ENCODE measurements around the gene ACADSB.

The ACADSB gene

GRCh38 chr10:123061865-123062264 is 53.1 kb downstream of the ACADSB start:
- Histone ChIP-seq H3K27ac (ENCODE audit: low read depth in 2 of 2, low read length in 2 of 2) (no peak overlapping the region), H3K27me3 (ENCODE audit: control insufficient read depth in 2 of 2, insufficient read depth in 2 of 2, low read length in 2 of 2) (no peaks in the 10 kb centered on the region), H3K9me3 (ENCODE audit: control insufficient read depth in 2 of 2, low read length in 2 of 2) (no peaks in the 10 kb centered on the region), H3K36me3 (ENCODE audit: control insufficient read depth in 2 of 2, insufficient read depth in 2 of 2, low read length in 2 of 2) (no peaks in the 10 kb centered on the region), H3K4me1 (ENCODE audit: control insufficient read depth in 2 of 2, insufficient read depth in 2 of 2, low read length in 2 of 2) (no peaks in the 10 kb centered on the region), H3K4me3 (ENCODE audit: low read length in 2 of 2) (no peak overlapping the region), H3K9ac (ENCODE audit: low read depth in 1 of 2, low read length in 2 of 2) (no peak overlapping the region)

- Histone ChIP-seq H3K36me3 (ENCODE audit: control insufficient read depth in 2 of 2, insufficient read depth in 2 of 2, low read length in 2 of 2) (no peaks in the 10 kb centered on the region), H3K9ac (ENCODE audit: low read depth in 1 of 2, low read length in 2 of 2) (no peak overlapping the region), H3K4me3 (ENCODE audit: low read length in 2 of 2) (no peak overlapping the region), H3K27ac (ENCODE audit: low read depth in 2 of 2, low read length in 2 of 2) (no peak overlapping the region), H3K27me3 (ENCODE audit: control insufficient read depth in 2 of 2, insufficient read depth in 2 of 2, low read length in 2 of 2) (peaks cover 0 to 2% of the 10 kb centered on the region in 2 donors), H3K4me1 (ENCODE audit: control insufficient read depth in 2 of 2, insufficient read depth in 2 of 2, low read length in 2 of 2) (no peaks in the 10 kb centered on the region), H3K9me3 (ENCODE audit: control insufficient read depth in 2 of 2, low read length in 2 of 2) (no peaks in the 10 kb centered on the region)
Observed at GRCh38 chr10:123062726-123063125, 53.9 kb downstream of the ACADSB start.

- Histone ChIP-seq H3K9ac (ENCODE audit: low read depth in 1 of 2, low read length in 2 of 2) (no peak overlapping the region), H3K9me3 (ENCODE audit: control insufficient read depth in 2 of 2, low read length in 2 of 2) (no peaks in the 10 kb centered on the region), H3K27me3 (ENCODE audit: control insufficient read depth in 2 of 2, insufficient read depth in 2 of 2, low read length in 2 of 2) (peaks cover 0 to 3% of the 10 kb centered on the region in 2 donors), H3K4me1 (ENCODE audit: control insufficient read depth in 2 of 2, insufficient read depth in 2 of 2, low read length in 2 of 2) (no peaks in the 10 kb centered on the region), H3K4me3 (ENCODE audit: low read length in 2 of 2) (no peak overlapping the region), H3K27ac (ENCODE audit: low read depth in 2 of 2, low read length in 2 of 2) (no peak overlapping the region), H3K36me3 (ENCODE audit: control insufficient read depth in 2 of 2, insufficient read depth in 2 of 2, low read length in 2 of 2) (no peaks in the 10 kb centered on the region)
Observed at GRCh38 chr10:123068087-123068853, 59.5 kb downstream of the ACADSB start.

GRCh38 chr10:123069246-123069986 is 60.6 kb downstream of the ACADSB start:
- no peak overlapping the region for H3K27ac ChIP-seq (ENCODE audit: low read depth in 2 of 2, low read length in 2 of 2)
- H3K9me3 ChIP-seq (ENCODE audit: control insufficient read depth in 2 of 2, low read length in 2 of 2) = no peaks in the 10 kb centered on the region
- H3K4me3 ChIP-seq (ENCODE audit: low read length in 2 of 2) = no peak overlapping the region
- no peak overlapping the region for H3K9ac ChIP-seq (ENCODE audit: low read depth in 1 of 2, low read length in 2 of 2)
- H3K4me1 ChIP-seq (ENCODE audit: control insufficient read depth in 2 of 2, insufficient read depth in 2 of 2, low read length in 2 of 2) = no peaks in the 10 kb centered on the region
- H3K36me3 ChIP-seq (ENCODE audit: control insufficient read depth in 2 of 2, insufficient read depth in 2 of 2, low read length in 2 of 2) = no peaks in the 10 kb centered on the region
- peaks cover 0 to 6% of the 10 kb centered on the region in 2 donors for H3K27me3 ChIP-seq (ENCODE audit: control insufficient read depth in 2 of 2, insufficient read depth in 2 of 2, low read length in 2 of 2)

GRCh38 chr10:123073187-123073586 is 64.4 kb downstream of the ACADSB start:
- Histone ChIP-seq H3K27me3 (ENCODE audit: control insufficient read depth in 2 of 2, insufficient read depth in 2 of 2, low read length in 2 of 2) (peaks cover 0 to 3% of the 10 kb centered on the region in 2 donors), H3K4me3 (ENCODE audit: low read length in 2 of 2) (no peak overlapping the region), H3K9me3 (ENCODE audit: control insufficient read depth in 2 of 2, low read length in 2 of 2) (no peaks in the 10 kb centered on the region), H3K27ac (ENCODE audit: low read depth in 2 of 2, low read length in 2 of 2) (no peak overlapping the region), H3K4me1 (ENCODE audit: control insufficient read depth in 2 of 2, insufficient read depth in 2 of 2, low read length in 2 of 2) (no peaks in the 10 kb centered on the region), H3K36me3 (ENCODE audit: control insufficient read depth in 2 of 2, insufficient read depth in 2 of 2, low read length in 2 of 2) (no peaks in the 10 kb centered on the region), H3K9ac (ENCODE audit: low read depth in 1 of 2, low read length in 2 of 2) (no peak overlapping the region)

- no peaks in the 10 kb centered on the region for H3K4me1 ChIP-seq (ENCODE audit: control insufficient read depth in 2 of 2, insufficient read depth in 2 of 2, low read length in 2 of 2)
- H3K36me3 ChIP-seq (ENCODE audit: control insufficient read depth in 2 of 2, insufficient read depth in 2 of 2, low read length in 2 of 2) = no peaks in the 10 kb centered on the region
- H3K27ac ChIP-seq (ENCODE audit: low read depth in 2 of 2, low read length in 2 of 2) = no peak overlapping the region
- H3K9ac ChIP-seq (ENCODE audit: low read depth in 1 of 2, low read length in 2 of 2) = no peak overlapping the region
- H3K9me3 ChIP-seq (ENCODE audit: control insufficient read depth in 2 of 2, low read length in 2 of 2) = no peaks in the 10 kb centered on the region
- peaks cover 0 to 3% of the 10 kb centered on the region in 2 donors for H3K27me3 ChIP-seq (ENCODE audit: control insufficient read depth in 2 of 2, insufficient read depth in 2 of 2, low read length in 2 of 2)
- H3K4me3 ChIP-seq (ENCODE audit: low read length in 2 of 2) = no peak overlapping the region
Observed at GRCh38 chr10:123074215-123074614, 65.4 kb downstream of the ACADSB start.

- Histone ChIP-seq H3K36me3 (ENCODE audit: control insufficient read depth in 2 of 2, insufficient read depth in 2 of 2, low read length in 2 of 2) (no peaks in the 10 kb centered on the region), H3K9ac (ENCODE audit: low read depth in 1 of 2, low read length in 2 of 2) (no peak overlapping the region), H3K9me3 (ENCODE audit: control insufficient read depth in 2 of 2, low read length in 2 of 2) (no peaks in the 10 kb centered on the region), H3K4me3 (ENCODE audit: low read length in 2 of 2) (no peak overlapping the region), H3K27me3 (ENCODE audit: control insufficient read depth in 2 of 2, insufficient read depth in 2 of 2, low read length in 2 of 2) (no peaks in the 10 kb centered on the region), H3K4me1 (ENCODE audit: control insufficient read depth in 2 of 2, insufficient read depth in 2 of 2, low read length in 2 of 2) (no peaks in the 10 kb centered on the region), H3K27ac (ENCODE audit: low read depth in 2 of 2, low read length in 2 of 2) (no peak overlapping the region)
Observed at GRCh38 chr10:123081896-123082295, 73.1 kb downstream of the ACADSB start.

- no peaks in the 10 kb centered on the region for H3K36me3 ChIP-seq (ENCODE audit: control insufficient read depth in 2 of 2, insufficient read depth in 2 of 2, low read length in 2 of 2)
Observed at GRCh38 chr10:123083811-123084210, 75.0 kb downstream of the ACADSB start.

GRCh38 chr10:123086281-123086680 is 77.5 kb downstream of the ACADSB start:
- Histone ChIP-seq H3K27me3 (ENCODE audit: control insufficient read depth in 2 of 2, insufficient read depth in 2 of 2, low read length in 2 of 2) (no peaks in the 10 kb centered on the region), H3K9ac (ENCODE audit: low read depth in 1 of 2, low read length in 2 of 2) (no peak overlapping the region), H3K36me3 (ENCODE audit: control insufficient read depth in 2 of 2, insufficient read depth in 2 of 2, low read length in 2 of 2) (no peaks in the 10 kb centered on the region), H3K27ac (ENCODE audit: low read depth in 2 of 2, low read length in 2 of 2) (no peak overlapping the region), H3K4me1 (ENCODE audit: control insufficient read depth in 2 of 2, insufficient read depth in 2 of 2, low read length in 2 of 2) (no peaks in the 10 kb centered on the region), H3K9me3 (ENCODE audit: control insufficient read depth in 2 of 2, low read length in 2 of 2) (no peaks in the 10 kb centered on the region), H3K4me3 (ENCODE audit: low read length in 2 of 2) (no peak overlapping the region)

More at GRCh38 chr10:123083811-123084210, 75.0 kb downstream of the ACADSB start:
- Histone ChIP-seq H3K27ac (ENCODE audit: low read depth in 2 of 2, low read length in 2 of 2) (no peak overlapping the region), H3K9ac (ENCODE audit: low read depth in 1 of 2, low read length in 2 of 2) (no peak overlapping the region), H3K4me3 (ENCODE audit: low read length in 2 of 2) (no peak overlapping the region), H3K27me3 (ENCODE audit: control insufficient read depth in 2 of 2, insufficient read depth in 2 of 2, low read length in 2 of 2) (no peaks in the 10 kb centered on the region), H3K4me1 (ENCODE audit: control insufficient read depth in 2 of 2, insufficient read depth in 2 of 2, low read length in 2 of 2) (no peaks in the 10 kb centered on the region), H3K9me3 (ENCODE audit: control insufficient read depth in 2 of 2, low read length in 2 of 2) (no peaks in the 10 kb centered on the region)

GRCh38 chr10:123087348-123087747 is 78.5 kb downstream of the ACADSB start:
- H3K27me3 ChIP-seq (ENCODE audit: control insufficient read depth in 2 of 2, insufficient read depth in 2 of 2, low read length in 2 of 2) = peaks cover 0 to 5% of the 10 kb centered on the region in 2 donors
- H3K36me3 ChIP-seq (ENCODE audit: control insufficient read depth in 2 of 2, insufficient read depth in 2 of 2, low read length in 2 of 2) = no peaks in the 10 kb centered on the region

More at GRCh38 chr10:123087348-123087747, 78.5 kb downstream of the ACADSB start:
- H3K9me3 ChIP-seq (ENCODE audit: control insufficient read depth in 2 of 2, low read length in 2 of 2) = no peaks in the 10 kb centered on the region
- H3K9ac ChIP-seq (ENCODE audit: low read depth in 1 of 2, low read length in 2 of 2) = no peak overlapping the region
- H3K27ac ChIP-seq (ENCODE audit: low read depth in 2 of 2, low read length in 2 of 2) = no peak overlapping the region
- H3K4me1 ChIP-seq (ENCODE audit: control insufficient read depth in 2 of 2, insufficient read depth in 2 of 2, low read length in 2 of 2) = no peaks in the 10 kb centered on the region
- H3K4me3 ChIP-seq (ENCODE audit: low read length in 2 of 2) = no peak overlapping the region
